ENCODE measurements around the gene CASQ2. TPM values are rescaled to one million over a fixed set of nuclear protein-coding genes. Genes with fewer than 3 reads are reported as not detected.

CASQ2 gene
- polyA plus RNA-seq, 3 donors: not detected

- Histone ChIP-seq H3K4me1 (ENCODE audit: control insufficient read depth in 1 of 2, insufficient read depth in 2 of 2, low read length in 2 of 2) (no peaks in the 10 kb centered on the region), H3K36me3 (replicated peaks in 1 of 2; ENCODE audit: control insufficient read depth in 1 of 2, insufficient read depth in 2 of 2, low read length in 2 of 2) (peaks cover 14 to 48% of the 10 kb centered on the region in 2 donors), H3K9me3 (replicated peaks in 1 of 2; ENCODE audit: control insufficient read depth in 1 of 2, insufficient read depth in 1 of 2, low read length in 2 of 2) (peaks cover 0 to 4% of the 10 kb centered on the region in 2 donors), H2AFZ (ENCODE audit: insufficient read depth, low read depth, low read length, poor library complexity, severe bottlenecking) (no peak overlapping the region), H4K20me1 (ENCODE audit: insufficient read depth, low read length) (no peaks in the 10 kb centered on the region), H3K79me2 (ENCODE audit: insufficient read depth, low read length) (no peaks in the 10 kb centered on the region), H3K27me3 (ENCODE audit: control insufficient read depth in 2 of 2, insufficient read depth in 2 of 2, low read length in 2 of 2) (no peaks in the 10 kb centered on the region), H3K4me3 (replicated peaks in 1 of 3; ENCODE audit: low read depth in 2 of 3, low read length in 3 of 3) (no peak overlapping the region), H3K27ac (ENCODE audit: low read depth in 1 of 2, low read length in 2 of 2) (no peak overlapping the region), H3K4me2 (replicated peaks; ENCODE audit: extremely low read depth, low read length, poor library complexity, severe bottlenecking) (no peak overlapping the region), H3K9ac (ENCODE audit: insufficient read depth, low read length, poor library complexity, severe bottlenecking) (no peak overlapping the region)
- TF ChIP-seq CTCF (IDR thresholded peaks at IDR 0.05): no peak
- H3K36me3 Mint-ChIP-seq: peaks cover 19 to 20% of the 10 kb centered on the region in 2 donors
- H3K9me3 Mint-ChIP-seq: peaks cover 0 to 5% (median 0%) of the 10 kb centered on the region in 7 donors
- intact Hi-C loops (cut with micrococcal nuclease): no loop called here
- no peak for DNase-seq
- H3K27ac Mint-ChIP-seq: no peak overlapping the region
- H3K4me1 Mint-ChIP-seq: peaks cover 2% of the 10 kb centered on the region
- H3K27me3 Mint-ChIP-seq (ENCODE audit: low read depth in 3 of 3): peaks cover 0 to 2% (median 0%) of the 10 kb centered on the region in 3 donors
- no peak overlapping the region for H3K4me3 Mint-ChIP-seq
- 96% methylated on average over 4 of the region's 5 CpGs for WGBS (ENCODE audit: insufficient coverage)
Observed at GRCh38 chr1:115660151-115660550, 108.4 kb downstream of the CASQ2 start.

- Histone ChIP-seq H3K4me1 (ENCODE audit: control insufficient read depth in 1 of 2, insufficient read depth in 2 of 2, low read length in 2 of 2) (peaks cover 0 to 6% of the 10 kb centered on the region in 2 donors), H3K36me3 (replicated peaks in 1 of 2; ENCODE audit: control insufficient read depth in 1 of 2, insufficient read depth in 2 of 2, low read length in 2 of 2) (peaks cover 1 to 33% of the 10 kb centered on the region in 2 donors), H3K9me3 (replicated peaks in 1 of 2; ENCODE audit: control insufficient read depth in 1 of 2, insufficient read depth in 1 of 2, low read length in 2 of 2) (peaks cover 0 to 4% of the 10 kb centered on the region in 2 donors), H2AFZ (ENCODE audit: insufficient read depth, low read depth, low read length, poor library complexity, severe bottlenecking) (no peak overlapping the region), H3K79me2 (ENCODE audit: insufficient read depth, low read length) (no peaks in the 10 kb centered on the region), H3K4me2 (replicated peaks; ENCODE audit: extremely low read depth, low read length, poor library complexity, severe bottlenecking) (no peak overlapping the region), H3K4me3 (replicated peaks in 1 of 3; ENCODE audit: low read depth in 2 of 3, low read length in 3 of 3) (no peak overlapping the region), H4K20me1 (ENCODE audit: insufficient read depth, low read length) (no peaks in the 10 kb centered on the region), H3K27me3 (ENCODE audit: control insufficient read depth in 2 of 2, insufficient read depth in 2 of 2, low read length in 2 of 2) (no peaks in the 10 kb centered on the region), H3K9ac (ENCODE audit: insufficient read depth, low read length, poor library complexity, severe bottlenecking) (no peak overlapping the region), H3K27ac (ENCODE audit: low read depth in 1 of 2, low read length in 2 of 2) (no peak overlapping the region)
- Mint-ChIP-seq H3K4me1 (peaks cover 13% of the 10 kb centered on the region), H3K27ac (no peak overlapping the region), H3K4me3 (no peak overlapping the region), H3K27me3 (ENCODE audit: low read depth in 3 of 3) (peaks cover 0 to 2% (median 0%) of the 10 kb centered on the region in 3 donors), H3K9me3 (peaks cover 0 to 5% (median 0%) of the 10 kb centered on the region in 7 donors), H3K36me3 (peaks cover 13 to 16% of the 10 kb centered on the region in 2 donors)
- intact Hi-C loops (cut with micrococcal nuclease): no loop called here
- TF ChIP-seq CTCF (IDR thresholded peaks at IDR 0.05): no peak
- no peak for DNase-seq
- no CpG with 5 or more reads among the region's 1 CpG for WGBS (ENCODE audit: insufficient coverage)
Observed at GRCh38 chr1:115658646-115659045, 109.9 kb downstream of the CASQ2 start.
